GM18519 (cell line): ENCODE results near the gene NKIRAS2.

Experiments used
- ATAC-seq: cut with Tn5 transposase; IDR thresholded peaks from one replicate; pipeline ENCODE4 v1.9.1; 2021; ENCODE audit warnings: mild to moderate bottlenecking, moderate library complexity; ENCODE audit not compliant: unreplicated experiment, low FRiP score

NKIRAS2 gene

DNA sequence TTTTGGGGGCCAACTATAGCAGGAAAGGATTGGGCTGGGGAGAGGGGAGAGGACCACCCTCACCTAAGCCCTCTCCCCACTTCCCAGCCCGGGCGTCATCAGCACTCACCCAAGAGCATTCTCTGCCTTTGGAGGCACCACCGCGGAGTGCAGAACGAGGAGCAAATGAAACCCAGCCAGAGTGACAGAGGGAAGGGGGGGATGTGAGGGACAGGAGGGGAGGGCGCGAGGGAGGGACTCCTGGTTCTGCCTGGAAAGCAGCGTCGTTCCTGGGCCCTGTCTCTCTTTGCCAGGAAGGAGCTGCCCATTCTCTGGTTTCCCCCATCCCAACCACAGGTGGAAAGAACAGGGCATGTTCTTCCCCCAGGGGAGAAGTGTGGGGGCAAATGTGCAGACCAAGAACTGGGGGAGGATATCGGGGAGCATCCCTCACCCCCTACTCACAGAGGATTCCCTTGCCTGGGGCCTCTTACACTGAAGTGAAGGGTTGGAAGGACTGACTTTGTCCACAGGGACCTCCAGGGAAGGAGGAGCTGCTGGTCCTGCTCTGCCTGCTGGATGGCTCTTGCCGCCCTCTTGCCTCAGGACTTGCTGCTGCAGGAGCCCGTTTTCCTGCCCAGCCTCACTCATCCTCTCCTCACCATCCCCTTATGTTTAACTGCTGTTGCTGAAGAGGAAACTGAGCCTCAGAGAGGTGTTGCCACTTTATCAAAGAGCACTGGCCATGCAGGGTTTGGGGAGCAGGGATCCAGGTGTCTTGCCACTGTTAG is 34.0 kb downstream of the NKIRAS2 start:
- ATAC-seq = no peak

DNA sequence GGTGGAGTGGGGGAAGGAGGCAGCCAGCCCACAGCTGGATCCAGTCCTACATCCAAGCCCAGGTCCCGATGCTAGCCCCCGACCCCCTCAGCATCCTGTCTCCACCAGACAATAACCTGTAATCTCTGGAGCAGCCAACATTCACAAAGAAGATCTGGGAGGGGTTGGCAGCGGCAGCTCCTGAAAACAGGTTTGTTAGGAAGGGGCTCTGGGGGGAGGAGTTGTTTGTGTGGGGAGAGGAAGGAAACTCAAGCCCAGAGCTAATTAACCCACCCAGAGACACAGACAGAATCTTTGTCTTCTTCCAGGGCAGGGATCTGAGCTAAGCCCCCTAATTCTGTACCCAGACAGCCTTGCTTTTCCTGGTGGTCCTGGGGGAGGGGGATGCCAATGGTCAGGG is 35.1 kb downstream of the NKIRAS2 start:
- ATAC-seq = no peak

DNA sequence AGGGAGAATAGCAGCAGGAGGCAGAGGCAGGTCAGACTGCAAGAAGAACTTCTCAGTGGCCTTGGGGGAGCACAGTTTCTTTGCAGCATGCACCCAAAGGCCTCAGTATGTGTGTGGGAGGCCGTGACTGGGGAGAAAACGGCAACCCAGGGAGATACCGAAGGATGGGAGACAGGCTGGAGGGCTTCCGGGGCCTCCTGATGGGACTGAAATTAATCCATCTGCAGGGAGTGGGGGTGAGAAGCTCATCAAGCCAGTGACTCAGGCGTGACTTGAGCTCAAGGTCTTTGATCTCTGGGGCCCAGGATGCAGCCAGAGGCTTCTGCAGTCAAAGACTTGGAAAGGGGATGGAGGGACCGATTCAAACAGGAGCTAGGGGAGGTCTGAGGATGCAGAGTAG is 35.6 kb downstream of the NKIRAS2 start:
- ATAC-seq = no peak

DNA sequence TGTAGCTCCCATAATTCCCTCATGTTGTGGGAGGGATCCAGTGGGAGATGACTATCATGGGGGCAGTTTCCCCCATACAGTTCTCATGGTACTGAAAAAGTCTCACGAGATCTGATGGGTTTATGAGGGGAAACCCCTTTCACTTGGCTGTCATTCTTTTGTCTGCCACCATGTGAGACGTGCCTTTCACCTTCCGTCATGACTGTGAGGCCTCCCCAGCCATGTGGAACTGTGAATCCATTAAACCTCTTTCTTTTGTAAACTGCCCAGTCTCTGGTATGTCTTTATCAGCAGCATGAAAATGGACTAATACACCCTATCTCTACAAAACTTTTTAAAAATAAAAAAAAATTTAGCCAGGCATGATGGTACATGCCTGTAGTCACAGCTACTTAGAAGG is 36.7 kb downstream of the NKIRAS2 start:
- no peak for ATAC-seq

DNA sequence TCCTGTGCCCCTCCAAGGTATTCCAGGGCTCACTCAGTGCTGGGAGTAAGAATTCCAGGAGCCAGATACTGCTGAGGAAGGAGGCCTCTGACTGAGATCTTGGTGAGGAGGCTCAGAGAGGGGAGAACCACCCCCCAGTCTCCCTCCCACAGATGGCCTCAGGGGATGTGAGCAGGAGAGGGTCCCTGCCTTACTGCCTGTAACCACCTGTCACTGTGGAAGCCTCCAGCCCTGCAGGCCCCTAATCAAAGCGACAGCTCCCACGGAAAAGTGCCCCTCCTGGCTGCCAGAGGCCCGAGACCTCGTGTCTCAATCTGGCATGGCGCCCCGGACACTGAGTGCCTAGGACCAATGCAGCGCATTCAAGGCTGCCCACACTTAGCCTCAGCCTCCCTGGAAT is 38.2 kb downstream of the NKIRAS2 start:
- no peak for ATAC-seq

DNA sequence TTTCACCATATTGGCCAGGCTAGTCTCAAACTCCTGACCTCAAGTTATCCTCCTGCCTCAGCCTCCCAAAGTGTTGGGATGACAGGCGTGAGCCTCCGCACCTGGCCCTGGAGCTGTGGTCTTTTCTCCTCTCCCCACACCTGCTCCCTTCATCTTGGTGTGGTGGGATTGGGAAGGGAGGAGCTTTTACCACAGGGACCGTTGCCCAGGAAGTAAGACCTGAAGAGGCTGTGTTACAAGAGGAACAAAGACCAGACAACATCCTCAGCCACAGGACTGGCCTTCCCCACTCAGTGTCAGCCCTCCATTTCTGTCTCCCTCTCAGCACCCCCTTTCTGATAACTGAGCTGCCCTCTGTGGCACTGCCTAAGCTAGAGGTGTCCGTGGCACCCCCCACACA is 39.9 kb downstream of the NKIRAS2 start:
- ATAC-seq = no peak

DNA sequence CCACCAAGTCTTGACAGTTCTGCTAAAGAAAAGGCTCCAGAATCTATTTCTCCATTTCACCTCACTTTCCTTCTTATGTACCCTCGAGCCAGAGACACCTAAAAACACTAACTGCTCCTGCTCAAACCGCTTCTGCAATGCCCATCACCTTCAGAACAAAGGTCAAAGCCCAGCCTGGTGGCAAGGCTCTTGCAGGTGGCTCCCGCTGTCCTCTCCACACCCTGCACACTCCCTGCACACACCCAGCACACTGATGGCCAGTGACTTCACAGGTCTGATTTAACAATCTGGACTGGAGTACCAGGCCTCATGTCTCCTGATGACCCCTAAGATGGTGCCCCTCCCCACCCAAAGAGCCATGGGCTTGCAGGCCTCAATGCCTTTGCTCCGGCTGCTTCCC is 40.3 kb downstream of the NKIRAS2 start:
- ATAC-seq = no peak

DNA sequence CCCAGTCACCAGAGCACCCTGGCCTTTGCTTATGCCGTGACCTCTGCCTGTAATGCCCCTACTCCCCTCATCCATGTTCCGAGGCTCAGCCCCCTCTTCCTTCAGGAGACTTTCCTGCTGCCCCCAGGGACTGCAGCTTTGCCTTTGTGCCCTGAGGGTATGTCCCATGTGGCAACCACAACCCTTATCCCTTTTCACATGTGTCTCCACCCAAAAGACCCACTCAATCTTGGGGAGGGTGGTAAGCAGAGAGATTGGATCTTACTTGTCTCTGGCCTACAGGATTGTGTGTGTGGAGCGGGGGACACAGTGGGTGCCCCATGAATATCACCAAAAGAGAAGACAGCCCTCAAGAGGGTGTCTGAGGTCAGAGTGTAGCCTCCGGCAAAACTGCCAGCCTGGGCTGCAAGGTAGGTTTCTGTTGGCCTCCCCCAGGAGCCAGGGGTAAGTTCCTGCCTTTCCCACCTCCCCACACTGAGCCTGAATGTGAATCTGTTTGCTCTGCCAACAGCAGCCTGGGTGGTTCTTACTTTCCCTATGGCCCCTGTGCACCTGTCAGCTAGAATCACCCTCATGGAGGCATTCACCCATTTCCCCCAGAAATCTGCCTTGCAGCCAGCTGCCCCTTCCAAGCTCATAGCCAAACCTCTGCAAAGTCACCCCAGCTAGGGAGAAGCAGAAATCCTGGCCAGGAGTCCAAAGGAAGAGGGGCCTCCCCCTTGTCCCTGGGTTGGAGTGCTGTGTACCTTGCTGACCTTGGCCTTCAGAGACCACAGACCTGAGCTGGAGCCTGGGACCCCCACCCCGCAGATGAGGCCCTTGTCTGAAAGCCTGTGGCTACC is 42.0 kb downstream of the NKIRAS2 start:
- ATAC-seq = no peak

DNA sequence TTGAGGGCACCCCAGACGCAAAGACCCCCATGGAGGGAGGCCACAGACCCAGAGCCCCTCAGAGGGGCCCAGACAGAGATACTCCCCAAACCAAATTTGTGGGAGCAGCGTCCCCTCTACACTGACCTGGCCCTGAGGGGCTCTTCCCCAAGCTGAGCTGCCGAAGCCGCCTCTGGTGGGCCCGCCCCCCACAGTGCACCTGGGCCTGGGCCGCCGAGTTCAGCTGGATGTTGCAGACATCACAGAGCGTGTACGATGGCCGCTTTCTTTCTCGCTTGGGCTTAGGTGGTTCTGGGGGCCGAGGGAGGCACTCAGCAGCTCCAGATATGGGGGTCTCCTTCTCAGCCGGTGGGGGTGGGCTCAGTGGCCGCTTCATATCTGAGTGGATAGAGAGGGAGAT is 42.8 kb downstream of the NKIRAS2 start:
- no peak for ATAC-seq

DNA sequence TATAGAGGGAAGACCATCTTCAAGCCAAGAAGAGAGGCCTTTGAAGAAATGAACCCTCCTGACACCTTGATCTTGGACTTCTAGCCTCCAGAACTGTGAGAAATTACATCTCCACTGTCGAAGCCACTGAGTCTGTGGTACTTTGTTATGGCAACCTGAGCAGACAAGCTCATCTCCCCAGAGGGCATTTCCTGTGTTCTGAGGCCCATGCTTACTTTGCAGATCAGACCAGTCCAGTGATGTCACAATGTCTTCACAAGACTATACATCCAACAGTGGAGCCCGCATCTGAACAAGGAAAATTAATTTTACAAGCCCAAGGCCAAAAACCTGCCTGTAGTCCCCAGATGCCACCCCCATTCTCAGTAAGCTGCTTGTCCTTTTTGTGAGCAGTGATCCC is 45.3 kb downstream of the NKIRAS2 start:
- no peak for ATAC-seq

DNA sequence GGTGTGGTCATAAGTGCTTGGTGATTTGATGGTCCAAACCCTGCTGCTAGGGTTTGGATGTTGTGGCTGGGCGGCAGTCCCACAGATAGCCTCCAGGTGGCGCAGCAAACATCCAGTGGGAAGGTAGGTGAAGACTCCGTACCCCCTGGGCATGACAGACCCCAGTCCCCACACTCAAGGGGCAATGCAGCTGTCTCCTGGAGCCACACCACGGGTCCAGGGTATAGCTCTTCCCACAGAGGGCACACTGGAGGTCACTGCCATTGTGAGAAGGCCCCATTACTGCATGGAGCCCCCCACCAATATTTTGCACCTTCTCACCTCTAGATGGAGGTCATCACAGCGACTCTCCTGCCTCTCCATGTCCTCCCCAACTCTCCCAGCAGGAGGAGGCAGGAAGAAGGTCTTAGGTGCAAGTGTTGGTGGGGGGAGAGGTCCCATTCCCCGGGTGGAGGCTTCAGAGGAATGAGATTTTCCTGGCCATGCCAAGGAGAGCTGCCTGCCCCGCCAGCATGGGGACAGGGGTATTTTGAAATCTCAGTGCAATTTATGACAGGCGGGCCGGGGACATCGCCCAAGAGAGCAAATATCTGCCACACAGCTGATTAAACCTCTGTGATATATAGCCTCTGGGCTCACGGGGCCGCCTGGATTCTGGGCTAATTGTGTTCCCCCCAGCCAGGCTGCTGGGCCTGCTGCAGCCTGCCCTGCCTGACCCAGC is 47.6 kb downstream of the NKIRAS2 start:
- ATAC-seq = no peak

DNA sequence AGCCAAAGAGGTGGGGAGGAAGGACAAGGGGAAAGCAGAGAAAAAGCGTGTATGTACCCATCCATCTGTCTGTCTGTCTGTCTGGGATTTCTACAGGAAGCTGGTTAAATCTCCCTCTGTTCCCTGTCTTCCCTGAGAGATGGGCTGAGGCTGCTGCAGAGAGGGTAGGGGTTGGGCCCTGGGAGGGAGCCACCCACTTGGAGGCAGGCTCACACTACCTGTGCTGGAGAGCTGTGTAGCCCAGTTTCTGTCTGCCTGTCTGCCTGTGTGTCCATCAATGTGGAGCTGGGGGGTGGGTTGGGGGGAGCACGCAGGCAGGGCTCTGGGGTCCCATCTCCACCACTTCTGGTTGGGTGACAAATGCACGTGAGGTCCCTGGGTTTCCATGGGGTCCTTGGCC is 49.1 kb downstream of the NKIRAS2 start:
- ATAC-seq = no peak

DNA sequence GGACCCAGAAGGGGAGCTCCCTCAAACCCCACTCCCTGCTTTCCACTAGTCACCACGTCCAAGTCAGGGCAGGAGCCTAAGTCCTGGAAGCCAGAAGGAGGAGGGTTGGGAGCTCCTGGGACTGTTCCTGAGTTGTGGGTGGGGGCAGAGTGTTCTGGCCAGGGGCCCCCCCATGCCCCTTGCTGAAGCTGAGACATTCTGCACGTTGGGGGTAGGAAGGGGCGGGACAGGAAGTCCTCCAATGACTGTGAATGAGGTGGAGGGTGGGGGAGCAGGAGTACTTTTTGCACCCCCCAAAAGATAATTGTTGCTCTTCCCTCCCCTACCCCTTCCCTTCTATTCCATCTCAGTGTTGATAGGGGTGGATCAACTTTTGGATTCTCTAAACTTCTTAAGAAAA is 51.9 kb downstream of the NKIRAS2 start:
- ATAC-seq = no peak

DNA sequence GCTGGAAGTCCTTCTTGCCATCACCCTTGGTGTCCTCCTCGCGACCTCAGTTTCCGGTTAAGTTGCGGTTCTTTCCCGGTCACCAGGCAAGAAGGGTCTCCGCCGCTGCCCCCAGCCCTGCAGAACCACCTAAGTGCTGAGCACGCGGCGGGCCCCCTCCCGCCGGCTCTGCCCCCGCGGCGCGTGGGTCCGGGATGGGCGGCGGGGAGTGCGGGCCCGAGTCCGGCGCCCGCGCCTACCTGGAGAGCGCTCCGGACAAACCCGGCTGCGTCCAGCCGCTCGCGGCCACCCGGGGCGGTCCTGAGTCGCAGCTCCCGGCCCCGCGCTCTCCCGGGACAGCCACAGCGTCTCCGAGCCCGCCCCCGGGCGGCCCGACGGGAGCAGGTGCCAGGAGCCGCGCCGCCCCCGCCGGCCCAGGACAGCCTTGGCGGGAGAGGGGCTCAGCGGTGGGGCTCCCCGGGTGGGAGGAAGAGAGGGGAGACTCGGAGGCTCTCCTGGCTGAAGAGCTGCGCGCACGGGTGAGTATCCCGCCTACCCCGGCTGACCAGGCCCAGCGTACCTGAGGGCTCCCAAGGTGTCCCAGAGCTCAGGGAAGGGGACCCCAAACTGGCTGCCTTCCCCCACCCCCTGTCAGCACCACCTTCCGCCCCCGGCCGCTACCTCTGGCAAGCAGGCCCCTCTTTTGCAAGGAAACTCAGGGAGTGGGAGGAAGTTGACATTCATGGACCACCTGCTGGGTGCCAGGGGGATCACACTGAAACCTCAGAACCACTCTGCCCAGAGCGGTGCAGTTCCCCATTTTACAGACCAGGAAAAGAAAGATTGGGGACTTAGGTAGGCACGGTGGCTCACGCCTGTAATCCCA is 52.7 kb downstream of the NKIRAS2 start:
- no peak for ATAC-seq
